ENCODE measurements around the gene VWA5A. TPM values are rescaled to one million over a fixed set of nuclear protein-coding genes. Genes with fewer than 3 reads are reported as not detected.

VWA5A gene
- total and polyA plus RNA-seq, 10 of the 15 experiments (the other 5 are each of a cell fraction or from before 2014, with no cell fraction given): 0.45 to 1.6 (median 1.0) TPM

- Histone ChIP-seq H3K9me3 (replicated peaks; ENCODE audit: control insufficient read depth, insufficient read depth, low read length) (no peaks in the 10 kb centered on the region), H3K36me3 (ENCODE audit: control insufficient read depth in 2 of 2, insufficient read depth in 2 of 2, low read length in 1 of 2) (no peaks in the 10 kb centered on the region), H4K20me1 (ENCODE audit: control insufficient read depth, insufficient read depth) (no peaks in the 10 kb centered on the region), H3K4me3 (no peak overlapping the region), H3K9ac (ENCODE audit: control insufficient read depth, insufficient read depth, low read length) (no peak overlapping the region), H2AFZ (ENCODE audit: control insufficient read depth, low read depth, low read length) (no peak overlapping the region), H3K79me2 (ENCODE audit: control insufficient read depth, insufficient read depth, low read length) (no peaks in the 10 kb centered on the region), H3K4me1 (ENCODE audit: control insufficient read depth, insufficient read depth, low read length) (no peaks in the 10 kb centered on the region), H3K27me3 (replicated peaks in 1 of 2; ENCODE audit: control insufficient read depth in 2 of 2, insufficient read depth in 2 of 2, low read length in 1 of 2) (no peaks in the 10 kb centered on the region), H3K4me2 (ENCODE audit: control insufficient read depth, insufficient read depth) (no peak overlapping the region), H3K27ac (ENCODE audit: control insufficient read depth, insufficient read depth) (no peak overlapping the region)
- CTCF ChIA-PET: interaction anchor here (1.0 to 1.2 kb wide), 3 partner anchors 9 to 100 kb away, joined by 3 to 6 read pairs (median 3); no protein-coding TSS in a partner anchor
- SMC1A ChIA-PET (ENCODE audit: uncharacterized antibody, unreplicated experiment): no interaction called here
- TF ChIP-seq EGR1 (IDR thresholded peaks at IDR 0.05; ENCODE audit: borderline replicate concordance in 1 of 2, low read depth in 2 of 2, low read length in 2 of 2): no peak
- TF ChIP-seq HCFC1 (IDR thresholded peaks at IDR 0.05; ENCODE audit: low read length): no peak
- TF ChIP-seq MAX (IDR thresholded peaks at IDR 0.05; ENCODE audit: low read depth, low read length): no peak
- TF ChIP-seq MLLT1 (IDR thresholded peaks at IDR 0.05): no peak
- no peak for TF ChIP-seq NKRF (conservative IDR thresholded peaks at IDR 0.05)
- TF ChIP-seq POLR2A (IDR thresholded peaks at IDR 0.05; ENCODE audit: low read depth, low read length): no peak
- in situ Hi-C loops (cut with MboI): no loop called here
- POLR2A ChIA-PET: no interaction called here
- WGBS (ENCODE audit: insufficient coverage, insufficient replicate concordance, low lambda C conversion rate, missing lambda C conversion rate): 83% methylated on average over 31 of the region's 40 CpGs
- no TSS peak for BruUV-seq (replicated peaks)
- no peak for DNase-seq (ENCODE audit: low read depth, low spot score)
- RAD21 ChIA-PET (ENCODE audit: unreplicated experiment): no interaction called here
- FAIRE-seq: no peak
- intact Hi-C loops (cut with micrococcal nuclease; ENCODE audit: unreplicated experiment): no loop called here
- no peak for ATAC-seq
Observed at GRCh38 chr11:124170801-124171586, 55.7 kb downstream of the VWA5A start.
